SK-N-SH treated with all-trans-retinoic acid at 6 μM for 48 hours (cell line): ENCODE measurements around the gene GRAP2.

ENCODE experiments used
- GLIS3 ChIP-seq: fragments of 250-450 bp; sonication (Bioruptor Pico); IDR thresholded peaks from 2 replicates; pipeline ENCODE4 v1.5.0; 2020; ENCODE audit warnings: mild to moderate bottlenecking, moderate library complexity
- PPARA ChIP-seq: fragments of 250-450 bp; sonication (Bioruptor Pico); IDR thresholded peaks from 2 replicates; pipeline ENCODE4 v1.5.0; 2020; ENCODE audit warnings: mild to moderate bottlenecking, borderline replicate concordance

GRCh38 chr22:39946503-39947219, 45.8 kb downstream of the GRAP2 start:
- TF ChIP-seq PPARA (CRISPR knock-in tag) (no peak), GLIS3 (CRISPR knock-in tag) (no peak)
